Erythroblast (primary cell): ENCODE data around the gene ARSI.

ENCODE experiments used
- GATA1 ChIP-seq: IDR thresholded peaks from 2 replicates; pipeline ENCODE4 v1.6.1; 2011; ENCODE audit warnings: low read depth, mild to moderate bottlenecking, control low read depth, low read length, moderate library complexity
- POLR2A ChIP-seq: IDR thresholded peaks from 2 replicates; pipeline ENCODE4 v1.6.1; 2011; ENCODE audit warnings: mild to moderate bottlenecking, low read length

DNA sequence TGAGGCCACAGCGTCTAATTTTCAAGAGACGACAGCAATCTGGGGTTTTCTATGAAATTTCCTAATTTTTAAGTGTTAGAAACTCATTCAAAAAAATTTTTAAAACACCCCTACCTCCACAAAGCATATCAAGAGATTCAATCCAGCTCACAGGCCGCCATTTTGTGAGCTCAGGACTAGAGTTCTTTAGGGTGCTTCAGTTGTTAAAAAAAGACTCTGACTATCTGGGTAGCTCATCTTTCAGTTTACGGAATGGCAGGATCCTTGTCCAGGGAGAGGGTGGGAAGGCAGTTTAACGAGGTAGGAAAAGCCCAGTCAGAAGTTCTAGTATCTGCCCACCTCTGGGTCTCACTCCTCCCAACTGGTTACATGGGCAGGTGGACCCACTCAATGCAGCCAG is 56.3 kb downstream of the ARSI start:
- no peak for TF ChIP-seq POLR2A
- no peak for TF ChIP-seq GATA1
